Measurements from ENCODE around the gene NEURL1.
"Not testable (repeated sequence)": the region's sequence is repeated elsewhere in the genome, so short reads cannot be mapped to it uniquely, and the experiment has no call there.

NEURL1 gene

GRCh38 chr10:103497161-103497915 is 3.8 kb downstream of the NEURL1 start:
- DNase-seq = no peak

DNA sequence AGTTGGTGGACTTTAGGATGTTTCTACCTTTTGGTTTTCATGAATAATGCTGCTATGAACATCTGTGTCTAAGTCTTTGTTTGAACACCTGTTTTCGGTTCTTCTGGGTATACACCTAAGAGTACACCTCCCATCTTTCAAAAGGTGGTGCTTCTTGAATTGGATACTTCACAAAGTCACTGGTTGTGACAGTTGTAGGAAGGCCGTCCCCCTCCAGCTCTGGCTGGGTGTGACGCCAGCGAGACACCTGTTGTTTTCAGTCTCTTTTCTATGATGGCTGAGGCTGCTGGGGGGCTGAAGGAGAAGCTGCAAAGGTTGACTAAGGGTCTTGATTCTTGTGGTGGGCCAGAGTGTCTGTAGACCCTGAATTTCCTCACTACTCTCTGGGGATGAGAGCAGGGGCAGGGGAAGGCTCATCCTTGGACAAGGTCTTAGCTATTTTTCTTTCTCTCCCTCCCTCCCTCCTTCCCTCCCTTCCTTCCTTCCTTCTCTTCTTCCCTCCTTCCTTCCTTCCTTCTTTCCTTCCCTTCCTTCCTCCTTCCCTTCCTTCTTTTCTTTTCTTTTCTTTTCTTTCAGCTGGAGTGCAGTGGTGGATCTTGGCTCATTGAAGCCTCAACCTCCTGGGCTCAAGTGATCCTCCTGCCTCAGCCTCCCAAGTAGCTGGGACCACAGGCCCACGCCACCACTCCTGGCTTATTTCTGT is 5.6 kb downstream of the NEURL1 start:
- no peak for DNase-seq

DNA sequence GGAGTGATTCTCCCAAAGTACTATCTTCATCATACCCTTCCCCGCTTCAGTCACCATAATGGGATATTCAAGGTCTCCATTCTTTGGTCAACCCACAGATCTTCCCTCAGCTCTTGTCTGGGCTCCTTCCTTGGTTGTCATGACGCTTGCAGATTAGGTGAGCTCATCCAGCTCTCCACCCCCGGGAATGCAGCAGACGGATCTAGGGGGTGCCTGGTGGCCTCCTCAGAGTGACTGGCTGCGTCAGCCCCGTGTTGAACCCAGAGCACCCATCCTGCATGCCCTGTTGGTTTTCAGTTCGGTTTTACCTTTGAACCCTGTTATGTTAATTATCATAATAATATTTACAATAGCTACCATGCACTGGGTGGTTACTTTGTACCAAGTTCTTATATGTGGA is 6.4 kb downstream of the NEURL1 start:
- DNase-seq = no peak

DNA sequence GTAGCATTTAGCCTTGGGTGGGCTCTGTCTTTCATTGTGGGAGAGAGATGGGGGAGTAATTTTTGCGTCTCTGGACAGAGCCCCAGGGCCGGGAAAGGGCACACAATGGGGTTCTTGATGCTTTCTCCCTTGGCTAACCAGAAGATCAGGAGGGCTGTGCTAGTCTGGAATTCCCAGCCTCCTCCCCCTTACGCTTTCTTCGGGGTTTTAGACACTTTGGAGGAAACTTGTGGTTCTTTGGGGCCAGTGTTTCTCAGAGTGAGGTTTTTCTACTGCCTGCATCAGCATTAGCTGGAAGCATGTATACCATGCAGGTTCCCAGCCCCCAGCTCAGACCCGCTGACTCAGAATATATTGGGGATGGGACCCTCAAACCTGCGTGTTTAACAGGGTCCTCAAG is 7.0 kb downstream of the NEURL1 start:
- DNase-seq = no peak

- DNase-seq = no peak
Observed at GRCh38 chr10:103501186-103501585, 7.7 kb downstream of the NEURL1 start.

DNA sequence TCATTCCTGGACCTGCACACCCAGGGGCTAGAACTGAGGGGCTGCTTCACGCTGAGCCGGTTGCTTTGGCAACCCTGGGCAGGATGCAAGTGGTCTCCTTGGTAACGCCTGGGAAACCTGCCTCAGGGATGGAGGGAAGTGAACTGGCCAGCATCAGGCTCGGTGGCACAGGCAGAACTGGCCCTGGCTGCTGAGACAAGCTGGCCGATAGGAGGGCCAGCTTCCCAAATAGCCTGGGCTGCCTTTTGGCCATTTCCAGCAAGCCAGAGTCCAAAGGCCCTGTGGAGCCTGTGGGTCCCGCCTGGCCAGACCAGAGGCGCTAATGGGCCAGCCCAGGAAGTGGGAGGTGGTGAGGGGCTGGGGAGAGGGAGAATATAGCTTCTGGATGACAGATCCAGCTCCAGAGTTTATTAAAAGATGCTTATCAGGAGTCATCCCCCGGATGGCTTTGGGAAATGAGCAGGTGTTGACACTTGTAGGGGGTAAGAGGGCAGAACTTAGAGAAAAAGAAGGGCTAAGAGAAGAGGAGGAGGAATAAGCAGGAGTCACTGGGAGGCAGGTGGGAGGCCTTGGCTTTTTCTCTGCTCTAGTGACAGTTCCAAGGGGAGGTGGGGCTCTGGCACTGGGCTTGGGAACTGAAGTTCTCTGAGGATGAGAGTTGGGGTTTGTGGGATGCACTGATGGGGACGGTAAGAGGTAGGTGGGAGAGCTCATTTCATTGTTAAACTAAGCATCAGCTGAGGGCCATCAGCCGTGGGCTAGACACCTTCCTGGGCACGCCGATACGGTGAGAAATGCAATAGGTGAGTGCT is 9.6 kb downstream of the NEURL1 start:
- DNase-seq = no peak

DNA sequence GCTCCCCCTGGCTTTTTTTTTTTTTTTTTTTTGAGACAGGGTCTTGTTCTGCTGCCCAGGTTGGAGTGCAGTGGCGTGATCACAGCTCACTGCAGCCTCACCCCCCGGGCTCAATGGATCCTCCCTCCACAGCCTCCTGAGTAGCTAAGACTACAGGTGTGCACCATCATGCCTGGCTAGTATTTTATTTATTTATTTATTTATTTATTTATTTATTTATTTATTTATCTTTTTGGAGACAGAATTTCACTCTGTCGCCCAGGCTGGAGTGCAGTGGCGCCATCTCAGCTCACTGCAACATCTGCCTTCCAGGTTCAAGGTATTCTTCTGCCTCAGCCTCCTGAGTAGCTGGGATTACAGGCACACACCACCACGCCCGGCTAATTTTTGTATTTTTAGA is 10.3 kb downstream of the NEURL1 start:
- not testable (repeated sequence) for DNase-seq

- peak; percentile 85 for DNase-seq
Observed at GRCh38 chr10:103504181-103504783, 10.8 kb downstream of the NEURL1 start.

DNA sequence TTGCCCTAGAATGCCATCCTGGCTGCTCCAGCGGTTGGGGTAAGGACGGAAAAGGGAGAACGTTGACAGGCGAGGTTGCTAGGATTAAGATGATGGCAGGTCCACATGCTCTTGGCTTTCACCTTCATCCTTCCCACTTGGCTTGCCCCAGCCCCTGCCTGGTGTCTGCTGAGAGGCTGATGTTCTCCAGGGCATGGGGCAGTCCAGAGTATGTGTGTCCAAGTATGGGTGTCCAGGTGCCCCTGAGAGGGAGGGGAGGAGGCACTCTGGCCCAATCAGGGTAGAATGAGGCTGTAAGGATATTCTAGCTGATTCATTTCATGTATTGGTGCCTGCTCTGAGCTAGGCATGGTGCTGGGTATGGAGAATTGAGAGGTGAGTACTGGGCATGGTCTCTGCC is 12.6 kb downstream of the NEURL1 start:
- DNase-seq = no peak

DNA sequence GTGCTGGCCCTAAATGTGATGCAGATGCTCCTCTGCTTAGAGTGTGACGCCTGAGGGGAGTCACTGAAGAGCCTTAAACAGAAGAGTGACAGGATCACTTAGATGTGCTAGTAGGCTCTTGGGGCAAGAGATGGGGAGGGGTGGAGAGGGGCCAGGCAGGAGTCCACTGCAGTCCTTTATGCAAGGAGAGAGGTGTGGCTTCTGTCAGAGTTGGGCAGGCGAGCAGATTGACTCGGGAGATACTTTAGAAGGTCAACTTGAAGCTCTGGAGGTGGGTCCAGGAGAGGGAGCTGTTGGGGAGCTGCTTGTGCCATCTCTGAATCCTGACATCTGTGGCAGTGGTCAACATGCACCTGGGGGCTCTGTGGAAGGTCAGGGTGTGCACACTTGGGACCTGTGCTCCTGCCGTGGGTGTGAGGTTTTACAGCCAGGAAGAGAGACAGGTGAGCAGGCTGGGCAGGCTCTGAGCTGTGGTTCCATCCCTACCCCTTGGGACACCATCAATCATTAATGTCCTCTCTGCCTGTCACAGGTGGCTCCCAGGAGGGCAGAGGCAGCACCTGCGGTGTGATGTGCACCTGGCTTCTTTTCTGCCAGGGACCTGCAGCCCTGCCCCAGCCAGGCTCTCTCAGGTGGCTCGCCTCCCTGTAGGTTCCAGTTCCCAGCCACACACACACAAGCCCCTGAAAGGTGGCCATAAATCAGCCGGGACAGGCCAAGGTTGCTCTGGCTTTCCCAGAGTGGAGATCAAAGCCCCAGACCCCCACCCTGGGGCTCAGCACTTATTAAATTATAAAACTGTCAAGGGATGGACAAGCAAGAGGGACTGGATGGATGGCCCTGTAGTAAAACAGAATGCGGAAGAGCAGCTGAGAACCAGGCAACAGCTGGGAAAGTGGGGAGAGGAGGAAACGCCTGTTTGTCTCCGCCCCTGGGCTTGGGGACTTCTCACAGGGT is 14.0 kb downstream of the NEURL1 start:
- peak; percentile 11 for DNase-seq

GRCh38 chr10:103510046-103510685 is 16.7 kb downstream of the NEURL1 start:
- DNase-seq = no peak

DNA sequence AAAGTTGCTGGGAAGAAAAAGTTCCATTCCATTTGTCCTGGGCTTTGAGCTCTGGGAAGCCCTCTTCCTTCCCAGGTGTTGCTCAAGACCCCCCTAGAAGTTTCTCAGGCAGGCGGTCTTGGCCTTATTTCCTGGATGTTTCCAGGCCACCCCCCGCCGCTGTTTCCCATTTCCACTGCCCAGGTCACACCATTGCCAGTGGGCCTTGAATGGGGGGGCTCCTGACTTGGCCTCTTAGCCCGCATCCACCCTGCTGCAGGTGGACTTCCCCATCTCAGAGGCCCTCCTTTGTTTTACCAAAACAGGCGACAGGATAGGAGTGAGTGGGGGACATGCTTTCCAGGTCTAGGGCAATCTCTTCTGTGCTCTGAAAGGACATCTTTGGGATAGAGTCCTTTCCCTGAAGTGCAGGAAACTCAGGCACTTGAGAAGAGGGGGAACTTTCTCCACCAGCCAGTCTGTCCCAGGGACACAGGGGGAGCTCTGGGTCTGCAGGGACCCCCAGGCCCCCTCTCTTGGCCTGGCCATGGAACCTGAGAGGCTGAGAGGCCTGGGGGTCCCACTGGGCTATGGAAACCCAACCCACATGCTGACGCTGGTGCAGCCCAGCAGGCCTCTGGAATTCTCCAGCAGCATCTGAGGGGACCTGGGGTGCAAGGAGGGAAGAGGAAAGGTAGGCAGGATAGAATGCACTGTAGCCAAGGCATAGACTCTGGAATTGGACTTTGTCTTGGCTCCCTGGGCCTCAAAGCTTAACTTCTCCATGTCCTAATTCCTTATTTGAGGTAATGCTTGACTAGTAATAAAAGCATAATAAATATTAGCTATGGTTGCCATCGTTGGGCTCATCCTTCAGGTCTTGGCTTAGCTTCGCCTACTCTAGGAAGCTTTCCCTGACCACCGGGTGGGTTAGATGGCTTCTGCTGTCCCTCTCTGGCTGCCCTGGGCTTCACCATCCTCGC is 17.6 kb downstream of the NEURL1 start:
- no peak for DNase-seq

DNA sequence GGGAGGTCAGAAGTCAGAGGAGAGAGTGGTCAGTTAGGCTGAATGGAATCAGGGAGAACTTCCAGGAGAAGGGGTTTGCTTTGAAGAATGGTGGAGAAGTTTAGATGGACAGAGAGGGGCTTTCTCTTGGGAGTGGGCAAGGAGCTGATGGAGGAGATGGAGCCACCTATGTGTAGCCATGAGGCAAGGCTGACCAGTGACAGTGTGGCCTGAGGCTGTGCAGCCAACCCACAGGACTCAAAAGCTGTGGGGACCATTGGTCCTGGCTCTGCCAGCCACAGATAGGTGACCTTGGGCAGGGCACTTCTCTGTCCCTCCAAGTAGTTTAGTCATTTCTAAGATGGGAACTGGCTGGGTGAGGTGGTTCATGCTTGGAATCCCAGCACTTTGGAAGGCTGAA is 18.7 kb downstream of the NEURL1 start:
- DNase-seq = no peak

GRCh38 chr10:103512591-103513379 is 19.3 kb downstream of the NEURL1 start:
- DNase-seq = no peak

- no peak for DNase-seq
Observed at GRCh38 chr10:103513380-103514060, 20.0 kb downstream of the NEURL1 start.

- no peak for DNase-seq
Observed at GRCh38 chr10:103514244-103514643, 20.7 kb downstream of the NEURL1 start.

GRCh38 chr10:103517234-103518085 is 24.0 kb downstream of the NEURL1 start:
- no peak for DNase-seq

GRCh38 chr10:103519798-103520197 is 26.3 kb downstream of the NEURL1 start:
- DNase-seq = no peak

All from OCI-M1 (cell line).